ENCODE measurements around the gene NEDD9.

NEDD9 gene

GRCh38 chr6:11200356-11200755 lies 32.1 kb downstream of the NEDD9 start:
- DNase-seq = no peak

GRCh38 chr6:11198663-11199603 lies 33.5 kb downstream of the NEDD9 start:
- DNase-seq = no peak

GRCh38 chr6:11197850-11198249 lies 34.6 kb downstream of the NEDD9 start:
- DNase-seq = no peak

GRCh38 chr6:11197175-11197536 lies 35.3 kb downstream of the NEDD9 start:
- DNase-seq = no peak

GRCh38 chr6:11196511-11197174 lies 35.8 kb downstream of the NEDD9 start:
- no peak for DNase-seq

GRCh38 chr6:11194356-11195218 lies 37.9 kb downstream of the NEDD9 start:
- DNase-seq = no peak

GRCh38 chr6:11193434-11193833 lies 39.0 kb downstream of the NEDD9 start:
- DNase-seq = no peak

- no peak for DNase-seq
Observed at GRCh38 chr6:11192167-11192566, 40.3 kb downstream of the NEDD9 start.

GRCh38 chr6:11190625-11191245 lies 41.7 kb downstream of the NEDD9 start:
- DNase-seq = no peak

GRCh38 chr6:11189865-11190624 lies 42.4 kb downstream of the NEDD9 start:
- DNase-seq = no peak

GRCh38 chr6:11188161-11188915 lies 44.1 kb downstream of the NEDD9 start:
- DNase-seq = no peak

- DNase-seq = no peak
Observed at GRCh38 chr6:11187301-11187700, 45.2 kb downstream of the NEDD9 start.

- no peak for DNase-seq
Observed at GRCh38 chr6:11185204-11185842, 47.1 kb downstream of the NEDD9 start.

- DNase-seq = no peak
Observed at GRCh38 chr6:11183761-11184362, 48.6 kb downstream of the NEDD9 start.

GRCh38 chr6:11181478-11182136 lies 50.9 kb downstream of the NEDD9 start:
- no peak for DNase-seq

- no peak for DNase-seq
Observed at GRCh38 chr6:11179419-11180202, 52.9 kb downstream of the NEDD9 start.

GRCh38 chr6:11179088-11179418 lies 53.4 kb downstream of the NEDD9 start:
- DNase-seq = no peak

GRCh38 chr6:11177271-11177670 lies 55.2 kb downstream of the NEDD9 start:
- DNase-seq = no peak

- no peak for DNase-seq
Observed at GRCh38 chr6:11174242-11174611, 58.2 kb downstream of the NEDD9 start.

All from NCI-H187 treated with DMSO at 0.1 percent for 48 hours (cell line).